Measurements from ENCODE around the gene TCF7L1.

TCF7L1 gene

DNA sequence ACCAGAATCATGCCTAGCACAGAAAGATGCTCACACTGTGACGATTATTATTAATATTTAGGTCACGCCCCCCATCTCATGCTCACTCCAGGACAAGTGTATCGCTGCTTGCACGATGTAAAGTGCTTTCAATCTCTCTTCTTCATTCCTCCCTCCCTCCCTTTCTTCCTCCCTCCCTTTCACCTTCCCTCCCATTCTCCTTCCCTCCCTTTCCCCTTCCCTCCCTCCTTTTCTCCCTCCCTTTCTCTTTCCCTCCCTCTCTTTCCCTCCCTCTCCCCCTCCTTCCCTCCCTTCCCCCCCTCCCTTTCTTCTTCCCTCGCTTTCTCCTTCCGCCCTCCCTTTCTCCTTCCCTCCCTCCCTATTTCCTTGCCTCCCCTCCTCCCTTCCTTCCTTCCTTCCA is 175.0 kb downstream of the TCF7L1 start:
- TF ChIP-seq RAD21 (IDR thresholded peaks at IDR 0.05; ENCODE audit: low read depth) = no peak
- no peak for TF ChIP-seq FOXM1 (IDR thresholded peaks at IDR 0.05; ENCODE audit: borderline replicate concordance, low read depth)
- no peak for TF ChIP-seq EGR1 (IDR thresholded peaks at IDR 0.05)
- TF ChIP-seq, protein P1, sequence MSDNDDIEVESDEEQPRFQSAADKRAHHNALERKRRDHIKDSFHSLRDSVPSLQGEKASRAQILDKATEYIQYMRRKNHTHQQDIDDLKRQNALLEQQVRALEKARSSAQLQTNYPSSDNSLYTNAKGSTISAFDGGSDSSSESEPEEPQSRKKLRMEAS (IDR thresholded peaks at IDR 0.05) = no peak
- TF ChIP-seq, protein P2, sequence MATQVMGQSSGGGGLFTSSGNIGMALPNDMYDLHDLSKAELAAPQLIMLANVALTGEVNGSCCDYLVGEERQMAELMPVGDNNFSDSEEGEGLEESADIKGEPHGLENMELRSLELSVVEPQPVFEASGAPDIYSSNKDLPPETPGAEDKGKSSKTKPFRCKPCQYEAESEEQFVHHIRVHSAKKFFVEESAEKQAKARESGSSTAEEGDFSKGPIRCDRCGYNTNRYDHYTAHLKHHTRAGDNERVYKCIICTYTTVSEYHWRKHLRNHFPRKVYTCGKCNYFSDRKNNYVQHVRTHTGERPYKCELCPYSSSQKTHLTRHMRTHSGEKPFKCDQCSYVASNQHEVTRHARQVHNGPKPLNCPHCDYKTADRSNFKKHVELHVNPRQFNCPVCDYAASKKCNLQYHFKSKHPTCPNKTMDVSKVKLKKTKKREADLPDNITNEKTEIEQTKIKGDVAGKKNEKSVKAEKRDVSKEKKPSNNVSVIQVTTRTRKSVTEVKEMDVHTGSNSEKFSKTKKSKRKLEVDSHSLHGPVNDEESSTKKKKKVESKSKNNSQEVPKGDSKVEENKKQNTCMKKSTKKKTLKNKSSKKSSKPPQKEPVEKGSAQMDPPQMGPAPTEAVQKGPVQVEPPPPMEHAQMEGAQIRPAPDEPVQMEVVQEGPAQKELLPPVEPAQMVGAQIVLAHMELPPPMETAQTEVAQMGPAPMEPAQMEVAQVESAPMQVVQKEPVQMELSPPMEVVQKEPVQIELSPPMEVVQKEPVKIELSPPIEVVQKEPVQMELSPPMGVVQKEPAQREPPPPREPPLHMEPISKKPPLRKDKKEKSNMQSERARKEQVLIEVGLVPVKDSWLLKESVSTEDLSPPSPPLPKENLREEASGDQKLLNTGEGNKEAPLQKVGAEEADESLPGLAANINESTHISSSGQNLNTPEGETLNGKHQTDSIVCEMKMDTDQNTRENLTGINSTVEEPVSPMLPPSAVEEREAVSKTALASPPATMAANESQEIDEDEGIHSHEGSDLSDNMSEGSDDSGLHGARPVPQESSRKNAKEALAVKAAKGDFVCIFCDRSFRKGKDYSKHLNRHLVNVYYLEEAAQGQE (IDR thresholded peaks at IDR 0.05; ENCODE audit: low read depth) = no peak
- TF ChIP-seq, protein P3, sequence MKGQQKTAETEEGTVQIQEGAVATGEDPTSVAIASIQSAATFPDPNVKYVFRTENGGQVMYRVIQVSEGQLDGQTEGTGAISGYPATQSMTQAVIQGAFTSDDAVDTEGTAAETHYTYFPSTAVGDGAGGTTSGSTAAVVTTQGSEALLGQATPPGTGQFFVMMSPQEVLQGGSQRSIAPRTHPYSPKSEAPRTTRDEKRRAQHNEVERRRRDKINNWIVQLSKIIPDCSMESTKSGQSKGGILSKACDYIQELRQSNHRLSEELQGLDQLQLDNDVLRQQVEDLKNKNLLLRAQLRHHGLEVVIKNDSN (IDR thresholded peaks at IDR 0.05) = no peak
- TF ChIP-seq NFIC (IDR thresholded peaks at IDR 0.05) = no peak
- TF ChIP-seq TAF1 (IDR thresholded peaks at IDR 0.05; ENCODE audit: low read depth) = no peak
- no peak for TF ChIP-seq TEAD4 (IDR thresholded peaks at IDR 0.05)
- no peak for TF ChIP-seq CEBPB (IDR thresholded peaks at IDR 0.05)
- TF ChIP-seq ZBTB7A (IDR thresholded peaks at IDR 0.05; ENCODE audit: low read depth) = no peak
- no peak for TF ChIP-seq CREB1 (IDR thresholded peaks at IDR 0.05; ENCODE audit: low read depth)

DNA sequence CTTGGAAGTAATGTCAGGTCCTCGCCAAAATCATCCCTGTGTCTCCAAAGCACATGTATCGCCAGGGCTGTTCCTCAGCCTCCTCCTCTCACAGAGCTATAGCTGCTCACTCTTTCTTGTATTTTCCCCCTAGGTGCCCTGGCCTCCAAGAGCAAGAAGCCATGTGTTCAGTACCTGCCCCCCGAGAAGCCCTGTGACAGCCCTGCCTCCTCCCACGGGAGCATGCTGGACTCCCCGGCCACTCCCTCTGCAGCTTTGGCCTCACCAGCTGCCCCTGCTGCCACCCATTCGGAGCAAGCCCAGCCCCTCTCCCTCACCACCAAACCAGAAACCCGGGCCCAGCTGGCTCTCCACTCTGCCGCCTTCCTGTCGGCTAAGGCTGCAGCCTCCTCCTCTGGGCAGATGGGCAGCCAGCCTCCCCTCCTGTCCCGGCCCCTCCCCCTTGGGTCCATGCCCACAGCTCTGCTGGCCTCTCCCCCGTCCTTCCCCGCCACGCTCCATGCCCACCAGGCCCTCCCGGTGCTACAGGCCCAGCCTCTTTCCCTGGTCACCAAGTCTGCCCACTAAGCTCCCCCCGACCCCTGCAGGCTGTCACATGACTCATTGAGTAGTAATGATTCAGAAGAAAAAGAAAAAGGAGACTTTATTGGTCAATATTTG is 175.8 kb downstream of the TCF7L1 start:
- TF ChIP-seq RAD21 (IDR thresholded peaks at IDR 0.05; ENCODE audit: low read depth) (peak; percentile 12; the same call in 1 of the 2 replicates), NFIC (IDR thresholded peaks at IDR 0.05) (peak; percentile 47; the same call in 1 of the 2 replicates), CEBPB (IDR thresholded peaks at IDR 0.05) (no peak), ZBTB7A (IDR thresholded peaks at IDR 0.05; ENCODE audit: low read depth) (peak; percentile 81; the same call in 1 of the 2 replicates), EP300 (IDR thresholded peaks at IDR 0.05; ENCODE audit: borderline replicate concordance) (peak; percentile 7; the same call in 1 of the 2 replicates), CREB1 (IDR thresholded peaks at IDR 0.05; ENCODE audit: low read depth) (no peak), EGR1 (IDR thresholded peaks at IDR 0.05) (no peak), TCF12 (IDR thresholded peaks at IDR 0.05; ENCODE audit: low read depth) (no peak; the same call in 1 of the 2 replicates), TAF1 (IDR thresholded peaks at IDR 0.05; ENCODE audit: low read depth) (no peak; the same call in 1 of the 2 replicates), FOXM1 (IDR thresholded peaks at IDR 0.05; ENCODE audit: borderline replicate concordance, low read depth) (no peak), TEAD4 (IDR thresholded peaks at IDR 0.05) (no peak), YY1 (IDR thresholded peaks at IDR 0.05; ENCODE audit: low read depth) (0 out of 2 replicates have a peak, but pooled peaks have one; percentile 6)
- TF ChIP-seq, protein P2 (IDR thresholded peaks at IDR 0.05; ENCODE audit: low read depth) = no peak
- TF ChIP-seq, protein P1 (IDR thresholded peaks at IDR 0.05) = peak; percentile 23; the same call in 1 of the 2 replicates
- TF ChIP-seq, protein P3 (IDR thresholded peaks at IDR 0.05) = peak; percentile 89

DNA sequence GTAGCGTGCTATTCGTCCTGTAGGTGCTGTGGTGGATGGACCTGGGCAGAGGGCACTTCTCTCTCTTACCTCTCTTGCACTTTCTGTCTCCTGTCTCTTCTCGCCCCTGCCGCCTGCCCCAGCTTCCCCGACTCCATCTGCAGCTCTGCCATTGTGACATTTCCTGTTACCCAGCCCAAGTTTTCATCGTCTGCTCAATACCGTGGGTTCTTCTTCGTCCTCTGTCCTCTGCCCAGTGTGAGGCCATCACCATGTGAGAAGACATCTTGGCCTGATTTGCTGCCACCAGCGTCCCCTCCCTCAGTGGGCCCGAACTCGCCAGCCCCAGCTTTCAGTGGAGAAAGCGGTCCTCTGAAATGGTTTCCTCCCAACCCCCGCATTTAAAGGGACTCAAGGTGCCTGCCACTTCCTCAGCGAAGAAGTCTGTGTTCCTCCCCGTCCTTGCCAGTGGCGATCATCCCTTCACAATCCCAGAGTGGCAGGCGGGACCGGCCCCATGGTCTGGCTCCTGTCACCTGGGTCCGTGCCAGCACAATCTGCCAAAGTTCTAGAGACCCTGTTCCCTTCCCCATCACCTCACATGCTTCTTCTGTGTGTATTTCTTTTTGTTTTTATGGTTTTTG is 176.6 kb downstream of the TCF7L1 start:
- TF ChIP-seq EGR1 (IDR thresholded peaks at IDR 0.05) = no peak

DNA sequence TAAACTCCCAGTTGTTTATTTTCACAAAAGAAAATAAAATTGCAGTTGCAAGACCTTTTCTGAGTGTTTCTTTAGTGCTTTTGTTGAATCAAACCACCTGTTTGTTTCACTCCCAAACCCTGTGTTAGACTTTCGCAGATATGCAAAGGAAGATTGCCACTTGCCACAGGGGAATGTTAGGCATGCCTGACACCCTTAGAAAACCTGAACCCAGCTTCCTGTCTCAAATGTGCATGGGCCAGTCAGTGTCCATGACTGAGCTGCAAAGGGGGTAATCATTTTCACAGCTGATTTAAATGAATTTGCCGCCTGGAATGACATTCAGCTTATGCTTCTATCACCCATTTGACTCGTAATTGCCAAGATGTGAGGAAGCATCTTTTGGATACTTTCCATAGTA is 177.1 kb downstream of the TCF7L1 start:
- TF ChIP-seq, protein P1 (IDR thresholded peaks at IDR 0.05) = no peak
- TF ChIP-seq TCF12 (IDR thresholded peaks at IDR 0.05; ENCODE audit: low read depth) = no peak
- no peak for TF ChIP-seq EP300 (IDR thresholded peaks at IDR 0.05; ENCODE audit: borderline replicate concordance)
- no peak for TF ChIP-seq TEAD4 (IDR thresholded peaks at IDR 0.05)
- no peak for TF ChIP-seq RAD21 (IDR thresholded peaks at IDR 0.05; ENCODE audit: low read depth)
- TF ChIP-seq NFIC (IDR thresholded peaks at IDR 0.05) = no peak
- TF ChIP-seq, protein P3 (IDR thresholded peaks at IDR 0.05) = no peak
- no peak for TF ChIP-seq YY1 (IDR thresholded peaks at IDR 0.05; ENCODE audit: low read depth)
- TF ChIP-seq EGR1 (IDR thresholded peaks at IDR 0.05) = no peak
- no peak for TF ChIP-seq CEBPB (IDR thresholded peaks at IDR 0.05)
- TF ChIP-seq FOXM1 (IDR thresholded peaks at IDR 0.05; ENCODE audit: borderline replicate concordance, low read depth) = no peak
- TF ChIP-seq CREB1 (IDR thresholded peaks at IDR 0.05; ENCODE audit: low read depth) = no peak
- TF ChIP-seq TAF1 (IDR thresholded peaks at IDR 0.05; ENCODE audit: low read depth) = no peak
- TF ChIP-seq ZBTB7A (IDR thresholded peaks at IDR 0.05; ENCODE audit: low read depth) = no peak
- TF ChIP-seq, protein P2 (IDR thresholded peaks at IDR 0.05; ENCODE audit: low read depth) = no peak
